RWPE1 (cell line): ENCODE results near the gene BCAT1.

Source experiments
- CTCF ChIA-PET: fragments of 350-600 bp; sonication (Branson Sonifier 250); formaldehyde crosslinking; extraction: SDS; loops from one replicate; lab custom pipeline; 2021; lab: Yijun Ruan, JAX
- POLR2A ChIA-PET: fragments of 400-600 bp; formaldehyde crosslinking; extraction: SDS; loops from one replicate; lab custom pipeline; 2020; ENCODE audit warnings: antibody characterized with exemption; ENCODE audit not compliant: low non-redundant PET; lab: Yijun Ruan, JAX
- DNase-seq: peaks from one replicate; pipeline ENCODE4 v3.0.0; 2012; ENCODE audit warnings: low spot score
- H3K27ac ChIP-seq: fragments of 450-650 bp; 2 replicates; pipeline ENCODE4 v1.5.1; 2017
- CTCF ChIP-seq: fragments of 450-650 bp; conservative IDR thresholded peaks from 2 replicates; pipeline ENCODE4 v1.5.1; 2017; ENCODE audit warnings: low read depth, mild to moderate bottlenecking

Gene BCAT1

DNA sequence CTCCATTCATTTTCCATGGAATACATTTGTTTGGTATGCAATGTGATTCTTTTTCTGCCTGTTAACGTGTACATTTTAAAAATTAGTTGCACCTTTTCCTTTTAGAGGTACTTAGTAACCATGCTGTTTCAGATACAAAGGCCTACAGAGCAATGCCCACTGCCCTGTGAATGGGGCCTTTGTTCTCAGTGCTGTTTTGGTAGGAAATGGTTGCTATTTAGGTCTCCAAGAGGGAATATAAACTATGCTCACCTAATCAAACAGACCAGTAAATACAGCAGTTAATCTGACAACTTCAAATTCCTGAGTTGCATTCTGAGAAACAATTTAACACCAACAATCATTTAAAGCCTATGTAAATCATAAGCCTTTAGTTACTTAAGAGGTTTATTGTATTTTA is 188.7 kb downstream of the BCAT1 start:
- ChIA-PET POLR2A (no interaction called here), CTCF (no interaction called here)
- DNase-seq, result no peak
- no peak overlapping the region for H3K27ac ChIP-seq
- TF ChIP-seq CTCF, result no peak
